ENCODE results near the gene LAMA3. TPM values are rescaled to one million over a fixed set of nuclear protein-coding genes. Genes with fewer than 3 reads are reported as not detected.
A peak's percentile ranks its signal among the peaks of the same experiment; 100 is the strongest.
"Not testable (repeated sequence)": the region's sequence is repeated elsewhere in the genome, so short reads cannot be mapped to it uniquely, and the experiment has no call there.

Gene LAMA3
- total RNA-seq, 2 donors from 2014 or later: 31.9 to 41.3 TPM

GRCh38 chr18:23740105-23740830 is 51.0 kb downstream of the LAMA3 start:
- H3K9ac ChIP-seq (ENCODE audit: low read depth in 2 of 2, low read length in 2 of 2): no peak overlapping the region
- no peaks in the 10 kb centered on the region for H3K9me3 ChIP-seq
- H3K4me1 ChIP-seq: no peaks in the 10 kb centered on the region
- no peaks in the 10 kb centered on the region for H3K36me3 ChIP-seq
- H3K4me3 ChIP-seq: no peak overlapping the region
- DNase-seq: peak; percentile 78
- intact Hi-C loops (cut with DNase I): no loop called here
- TF ChIP-seq CTCF (IDR thresholded peaks at IDR 0.05): no peak
- no peak overlapping the region for H3K27ac ChIP-seq
- no peaks in the 10 kb centered on the region for H3K27me3 ChIP-seq

GRCh38 chr18:23741967-23742366 is 52.7 kb downstream of the LAMA3 start:
- H3K9me3 ChIP-seq; H3K36me3 ChIP-seq; H3K4me1 ChIP-seq; DNase-seq; H3K27me3 ChIP-seq; H3K9ac ChIP-seq (ENCODE audit: low read depth in 2 of 2, low read length in 2 of 2); H3K4me3 ChIP-seq; intact Hi-C loops (cut with DNase I); H3K27ac ChIP-seq: not testable (repeated sequence)

- Histone ChIP-seq H3K27me3 (no peaks in the 10 kb centered on the region), H3K4me3 (no peak overlapping the region), H3K9me3 (no peaks in the 10 kb centered on the region), H3K36me3 (no peaks in the 10 kb centered on the region), H3K27ac (no peak overlapping the region), H3K4me1 (no peaks in the 10 kb centered on the region), H3K9ac (ENCODE audit: low read depth in 2 of 2, low read length in 2 of 2) (no peak overlapping the region)
- no peak for TF ChIP-seq CTCF (IDR thresholded peaks at IDR 0.05)
- no peak for DNase-seq
- intact Hi-C loops (cut with DNase I): no loop called here
These were observed 54.6 kb downstream of the LAMA3 start for GRCh38 chr18:23743733-23744333.

GRCh38 chr18:23745366-23745765 is 56.1 kb downstream of the LAMA3 start:
- intact Hi-C loops (cut with DNase I): no loop called here

GRCh38 chr18:23746851-23747250 is 57.6 kb downstream of the LAMA3 start:
- H3K4me1 ChIP-seq: no peaks in the 10 kb centered on the region
- no peaks in the 10 kb centered on the region for H3K9me3 ChIP-seq
- H3K27me3 ChIP-seq: no peaks in the 10 kb centered on the region
- H3K9ac ChIP-seq (ENCODE audit: low read depth in 2 of 2, low read length in 2 of 2): no peak overlapping the region
- H3K27ac ChIP-seq: no peak overlapping the region
- no peaks in the 10 kb centered on the region for H3K36me3 ChIP-seq
- H3K4me3 ChIP-seq: no peak overlapping the region
- TF ChIP-seq CTCF (IDR thresholded peaks at IDR 0.05): no peak
- DNase-seq: no peak
- intact Hi-C loops (cut with DNase I): no loop called here

More at GRCh38 chr18:23745366-23745765, 56.1 kb downstream of the LAMA3 start:
- no peaks in the 10 kb centered on the region for H3K36me3 ChIP-seq
- no peak for DNase-seq
- TF ChIP-seq CTCF (IDR thresholded peaks at IDR 0.05): no peak
- no peaks in the 10 kb centered on the region for H3K4me1 ChIP-seq
- H3K4me3 ChIP-seq: no peak overlapping the region
- no peaks in the 10 kb centered on the region for H3K9me3 ChIP-seq
- H3K9ac ChIP-seq (ENCODE audit: low read depth in 2 of 2, low read length in 2 of 2): no peak overlapping the region
- no peak overlapping the region for H3K27ac ChIP-seq
- no peaks in the 10 kb centered on the region for H3K27me3 ChIP-seq

- intact Hi-C loops (cut with DNase I): no loop called here
- H3K27me3 ChIP-seq: no peaks in the 10 kb centered on the region
These were observed 63.1 kb downstream of the LAMA3 start for GRCh38 chr18:23752363-23752762.

More at GRCh38 chr18:23752363-23752762, 63.1 kb downstream of the LAMA3 start:
- no peak overlapping the region for H3K4me3 ChIP-seq
- no peak overlapping the region for H3K9ac ChIP-seq (ENCODE audit: low read depth in 2 of 2, low read length in 2 of 2)
- no peak for TF ChIP-seq CTCF (IDR thresholded peaks at IDR 0.05)
- DNase-seq: no peak
- no peaks in the 10 kb centered on the region for H3K36me3 ChIP-seq
- no peaks in the 10 kb centered on the region for H3K4me1 ChIP-seq
- no peak overlapping the region for H3K27ac ChIP-seq
- H3K9me3 ChIP-seq: no peaks in the 10 kb centered on the region

All from colonic mucosa (tissue), 4 donors.